Stimulated activated CD4-positive, alpha-beta T cell treated with anti-CD3 and anti-CD28 coated beads, Interleukin-2, amount 100 ng/mL, for 48 hours (primary cell): ENCODE data around the gene EGFR.

Experiments
- DNase-seq, 2 donors: peaks; one replicate each; pipeline ENCODE4 v3.0.0-alpha.2; 2020

EGFR gene

GRCh38 chr7:55255496-55256445 is 237.0 kb downstream of the EGFR start:
- DNase-seq = peak; percentile 72 to 84

DNA sequence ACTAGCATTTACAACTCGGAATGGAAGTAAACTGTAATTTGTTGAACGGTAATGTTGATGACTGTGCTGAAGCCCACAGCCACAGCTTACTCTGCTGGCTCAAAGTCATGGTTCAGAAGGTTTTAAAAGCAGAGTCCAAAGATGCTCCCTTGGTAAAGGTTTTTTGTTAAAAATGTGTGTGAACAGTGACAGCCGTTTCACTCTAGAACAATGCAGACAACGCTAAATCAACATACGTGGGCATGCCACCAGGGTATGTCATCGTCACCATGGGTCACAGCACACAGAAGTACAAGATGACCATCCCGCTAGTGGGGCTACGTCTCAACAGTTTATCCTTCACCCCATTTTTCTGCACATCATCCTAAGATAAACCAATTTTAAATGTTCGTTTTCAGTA is 239.8 kb downstream of the EGFR start:
- DNase-seq = no peak

GRCh38 chr7:55260171-55260570 is 241.4 kb downstream of the EGFR start:
- no peak for DNase-seq

DNA sequence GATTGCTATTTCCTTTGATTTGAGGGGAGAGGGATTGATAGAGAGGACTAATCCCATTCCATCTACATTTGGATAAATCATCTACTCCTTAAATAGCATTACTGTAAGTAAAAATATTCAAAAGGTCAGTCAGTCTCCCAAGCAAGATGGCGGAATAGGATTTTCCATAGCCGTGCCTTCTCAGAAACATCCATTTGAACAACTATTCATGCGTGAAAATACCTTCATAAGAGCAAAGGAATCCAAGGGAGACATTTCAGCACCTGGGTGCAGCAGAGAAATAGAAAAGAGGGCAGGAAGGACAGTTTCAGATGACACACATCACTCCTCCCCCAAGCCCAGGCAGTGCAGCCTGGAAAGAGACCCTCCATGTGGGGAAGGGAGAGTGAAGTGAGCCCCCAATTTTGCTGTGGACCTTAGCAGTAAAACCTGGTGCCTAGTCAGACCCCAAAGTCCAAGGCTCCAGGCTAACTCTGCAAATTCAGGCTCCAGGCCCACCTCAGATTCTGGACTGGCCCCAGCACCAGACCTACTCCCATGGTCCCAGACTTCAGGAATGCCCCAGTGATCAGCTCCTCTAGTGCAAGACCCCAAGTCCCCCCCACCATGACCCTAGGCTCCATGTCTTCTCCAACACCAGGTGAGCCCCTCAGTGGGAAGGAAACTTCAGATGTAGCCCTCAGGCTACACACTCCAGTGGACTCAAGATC is 242.0 kb downstream of the EGFR start:
- DNase-seq = no peak
